Left ventricle myocardium inferior (tissue), 1 donor: ENCODE results near the gene SCYGR1. TPM values are rescaled to one million over a fixed set of nuclear protein-coding genes. Genes with fewer than 3 reads are reported as not detected.
"Not testable (repeated sequence)": the region's sequence is repeated elsewhere in the genome, so short reads cannot be mapped to it uniquely, and the experiment has no call there.

Experiments used
- DNase-seq: peaks from one replicate; pipeline ENCODE4 v3.0.0-alpha.2; 2020
- H3K27ac ChIP-seq: fragments of 200-600 bp; replicated peaks from 2 replicates; pipeline ENCODE4 v1.8.0; 2021
- H3K27me3 ChIP-seq: fragments of 200-600 bp; 2 replicates; pipeline ENCODE4 v1.8.0; 2021; ENCODE audit warnings: low read depth
- H3K36me3 ChIP-seq: fragments of 200-600 bp; 2 replicates; pipeline ENCODE4 v1.8.0; 2021
- H3K4me1 ChIP-seq: fragments of 200-600 bp; 2 replicates; pipeline ENCODE4 v1.8.0; 2021
- H3K4me3 ChIP-seq: fragments of 200-600 bp; 2 replicates; pipeline ENCODE4 v1.8.0; 2021; ENCODE audit warnings: mild to moderate bottlenecking, moderate library complexity
- H3K9me3 ChIP-seq: fragments of 200-600 bp; replicated peaks from 2 replicates; pipeline ENCODE4 v1.8.0; 2021
- CTCF ChIP-seq: fragments of 200-600 bp; IDR thresholded peaks from 2 replicates; pipeline ENCODE4 v1.8.0; 2021; ENCODE audit warnings: antibody characterized with exemption, mild to moderate bottlenecking, borderline replicate concordance
- intact Hi-C: fragments of 100-400 bp; cut with micrococcal nuclease; formaldehyde crosslinking; loops from one replicate; pipeline ENCODE4 v1.11.0; 2022
- total RNA-seq: library from RNA; stranded (reverse); fragmentation: NEBNext Ultra II Directional; extraction: Animal tissue kit (Norgen Biotek cat#: 25700); gene quantifications from one replicate; pipeline ENCODE4 v1.2.1, GENCODE V29; 2021
- donor health status: DM: no; HTN: yes; CAD: no; lungs with severe emphysema.

SCYGR1 gene
- total RNA-seq, 1 donor from 2014 or later = not detected

GRCh38 chr2:227383686-227384085 lies 4.1 kb downstream of the SCYGR1 start:
- intact Hi-C loops = no loop called here
- H3K27me3 ChIP-seq = peaks cover 60% of the 10 kb centered on the region
- no peak for DNase-seq
- no peaks in the 10 kb centered on the region for H3K9me3 ChIP-seq
- TF ChIP-seq CTCF = no peak
- no peak overlapping the region for H3K27ac ChIP-seq
- H3K36me3 ChIP-seq = no peaks in the 10 kb centered on the region
- H3K4me1 ChIP-seq = no peaks in the 10 kb centered on the region
- no peak overlapping the region for H3K4me3 ChIP-seq

DNA sequence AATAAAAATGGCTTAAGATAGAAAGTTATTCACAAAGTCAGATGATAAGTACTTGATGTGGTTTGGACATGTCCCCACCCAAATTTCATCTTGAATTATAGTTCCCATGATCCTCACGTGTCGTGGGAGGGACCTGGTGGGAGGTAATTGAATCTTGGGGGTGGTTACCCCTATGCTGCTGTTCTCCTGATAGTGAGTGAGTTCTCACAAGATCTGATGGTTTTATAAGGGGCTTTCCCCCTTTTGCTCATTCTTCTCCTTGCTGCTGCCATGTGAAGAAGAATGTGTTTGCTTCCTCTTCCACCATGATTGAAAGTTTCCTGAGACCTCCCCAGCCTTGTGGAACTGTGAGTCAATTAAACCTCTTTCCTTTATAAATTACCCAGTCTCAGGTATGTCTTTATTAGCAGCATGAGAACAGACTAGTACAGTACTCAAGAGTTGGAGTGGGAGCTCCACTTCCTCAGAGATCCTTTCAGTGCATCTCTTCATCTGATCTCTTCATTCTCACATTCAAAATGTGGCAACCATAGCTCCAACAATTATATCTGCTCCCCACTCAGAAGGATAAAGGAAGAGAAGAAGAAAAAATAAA lies 5.4 kb downstream of the SCYGR1 start:
- H3K27ac ChIP-seq, H3K36me3 ChIP-seq, H3K9me3 ChIP-seq, DNase-seq, H3K4me1 ChIP-seq, intact Hi-C loops, H3K4me3 ChIP-seq: not testable (repeated sequence)
- peaks cover 68% of the 10 kb centered on the region for H3K27me3 ChIP-seq

DNA sequence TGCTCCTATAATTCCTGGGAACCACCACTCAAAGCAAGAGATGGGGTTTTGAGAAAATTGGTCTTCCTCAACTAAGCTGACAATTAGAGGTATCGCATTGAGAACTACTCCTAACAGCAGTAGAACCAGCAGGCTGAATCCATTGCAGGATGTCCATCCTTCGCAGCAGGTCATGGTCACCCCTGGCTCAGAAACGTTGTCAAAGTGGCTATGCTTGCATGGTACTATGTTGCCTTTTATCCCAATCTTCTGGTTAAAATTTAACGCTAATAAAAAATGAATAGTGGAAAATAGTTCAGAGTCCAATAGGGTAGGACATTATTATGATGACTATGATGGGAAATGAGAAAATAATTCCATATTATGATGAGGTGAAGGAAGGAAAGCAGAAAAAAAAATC lies 8.7 kb downstream of the SCYGR1 start, which contains the start of gene TM4SF20:
TSS of gene TM4SF20 (minus strand) at position 212 of the 400 bp plus-strand sequence. CDS start at position 174, 38 bp downstream.
- Histone ChIP-seq H3K4me3 (no peak within 1 kb of the TSS), H3K36me3 (no peaks in the 10 kb centered on the region), H3K4me1 (no peaks in the 10 kb centered on the region), H3K27me3 (peaks cover 71% of the 10 kb centered on the region), H3K27ac (no peak within 1 kb of the TSS), H3K9me3 (no peaks in the 10 kb centered on the region)
- no peak for TF ChIP-seq CTCF
- DNase-seq = no peak
- intact Hi-C loops = no loop called here

- H3K27me3 ChIP-seq = peaks cover 64% of the 10 kb centered on the region
- H3K36me3 ChIP-seq = no peaks in the 10 kb centered on the region
- DNase-seq = no peak
- no peak for TF ChIP-seq CTCF
- intact Hi-C loops = no loop called here
- no peaks in the 10 kb centered on the region for H3K4me1 ChIP-seq
- H3K4me3 ChIP-seq = no peak overlapping the region
- H3K27ac ChIP-seq = no peak overlapping the region
- no peaks in the 10 kb centered on the region for H3K9me3 ChIP-seq
Observed at GRCh38 chr2:227378371-227378782, 9.4 kb downstream of the SCYGR1 start.

DNA sequence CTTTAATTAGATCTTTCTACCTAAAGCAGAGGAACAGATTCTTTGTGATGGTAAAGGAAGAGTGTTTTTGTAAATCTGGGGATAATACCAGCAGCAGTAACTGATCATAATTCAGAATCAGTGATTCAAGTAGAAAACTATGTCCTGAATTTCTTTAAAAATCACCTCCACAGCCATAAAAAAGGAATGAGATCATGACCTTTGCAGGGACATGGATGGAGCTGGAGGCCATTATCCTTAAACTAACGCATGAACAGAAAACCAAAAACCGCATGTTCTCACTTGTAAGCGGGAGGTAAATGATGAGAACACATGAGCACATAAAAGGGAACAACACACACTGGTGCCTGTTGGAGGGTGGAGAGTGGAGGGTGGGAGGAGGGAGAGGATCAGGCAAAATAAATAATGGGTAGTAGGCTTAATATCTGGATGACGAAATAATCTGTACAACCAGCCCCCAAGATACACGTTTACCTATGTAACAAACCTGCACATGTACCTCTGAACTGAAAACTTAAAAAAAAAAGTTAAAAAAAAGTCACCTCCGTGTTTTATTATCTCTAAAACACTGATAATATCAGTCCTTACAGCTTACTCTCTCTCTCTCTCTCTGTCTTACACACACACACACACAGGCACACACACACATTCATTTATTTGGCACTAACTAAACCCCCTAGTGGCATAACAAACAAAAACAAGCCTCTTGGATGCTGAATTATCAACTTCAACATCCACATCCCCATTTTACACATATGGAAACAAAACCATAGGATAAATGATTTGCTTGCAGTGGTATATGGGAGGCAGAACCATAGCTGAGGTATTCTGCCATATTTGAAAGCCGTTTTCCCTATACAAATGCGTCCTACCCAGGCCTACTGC lies 10.0 kb downstream of the SCYGR1 start:
- no peak overlapping the region for H3K27ac ChIP-seq
- DNase-seq = no peak
- peaks cover 62% of the 10 kb centered on the region for H3K27me3 ChIP-seq
- intact Hi-C loops = no loop called here
- no peak for TF ChIP-seq CTCF
- no peaks in the 10 kb centered on the region for H3K36me3 ChIP-seq
- H3K4me3 ChIP-seq = no peak overlapping the region
- H3K9me3 ChIP-seq = no peaks in the 10 kb centered on the region
- H3K4me1 ChIP-seq = no peaks in the 10 kb centered on the region
